SK-N-SH (cell line): ENCODE results near the gene CCDC50. TPM values are rescaled to one million over a fixed set of nuclear protein-coding genes. Genes with fewer than 3 reads are reported as not detected.
A peak's percentile ranks its signal among the peaks of the same experiment; 100 is the strongest.

Source experiments
- CTCF ChIA-PET: fragments of 300-600, 350-600 bp; formaldehyde crosslinking; extraction: SDS; loops from one replicate; lab custom pipeline; 2021; lab: Yijun Ruan, JAX
- POLR2A ChIA-PET: fragments of 350-600 bp; sonication (Branson Sonifier 250); formaldehyde crosslinking; extraction: SDS; loops from one replicate; lab custom pipeline; 2020; ENCODE audit warnings: antibody characterized with exemption, inconsistent platforms; lab: Yijun Ruan, JAX
- DNase-seq: peaks from one replicate; pipeline ENCODE4 v3.0.0; 2012
- H2AFZ ChIP-seq: fragments of 200-600 bp; sonication (generic); 2 replicates; pipeline ENCODE4 v1.8.1; 2016; ENCODE audit warnings: antibody characterized with exemption, mild to moderate bottlenecking, low read depth
- H3F3A ChIP-seq: fragments of 200-600 bp; sonication (generic); replicated peaks from 2 replicates; pipeline ENCODE3; 2016; ENCODE audit warnings: antibody characterized with exemption, mild to moderate bottlenecking; ENCODE audit not compliant: insufficient read depth
- H3K27ac ChIP-seq, 2 experiments: fragments of 200-500 bp in 1 of 2; fragments of 200-600 bp in 1 of 2; sonication (Bioruptor generic) in 1 of 2; sonication (generic), shearing (Covaris generic) in 1 of 2; 2 replicates each; pipeline versions ENCODE4 v1.5.1 to v1.6.1; 2014 to 2016; ENCODE audit warnings: low read depth in 2 of 2, inconsistent platforms in 1 of 2, low read length in 1 of 2, mild to moderate bottlenecking in 1 of 2, mixed read lengths in 1 of 2
- H3K27me3 ChIP-seq: fragments of 200-600 bp; sonication (generic), shearing (Covaris generic); 2 replicates; pipeline ENCODE4 v1.6.1; 2016; ENCODE audit warnings: mixed run types; ENCODE audit not compliant: insufficient read depth
- H3K36me3 ChIP-seq, 2 experiments: fragments of 200-500 bp in 1 of 2; fragments of 200-600 bp in 1 of 2; sonication (Bioruptor generic) in 1 of 2; sonication (generic) in 1 of 2; replicated peaks in 1 of 2; 2 replicates each; pipeline versions ENCODE3 to v1.5.1; 2014 to 2016; ENCODE audit warnings: low read length in 1 of 2, mild to moderate bottlenecking in 1 of 2; ENCODE audit not compliant: insufficient read depth in 2 of 2, control insufficient read depth in 1 of 2
- H3K4me1 ChIP-seq, 2 experiments: fragments of 200-500 bp in 1 of 2; fragments of 200-600 bp in 1 of 2; sonication (Bioruptor generic) in 1 of 2; sonication (generic), shearing (Covaris generic) in 1 of 2; 2 replicates each; pipeline versions ENCODE4 v1.5.1 to v1.6.1; 2014 to 2016; ENCODE audit warnings: low read depth in 1 of 2, low read length in 1 of 2, mixed run types in 1 of 2; ENCODE audit not compliant: insufficient read depth in 2 of 2, control insufficient read depth in 1 of 2
- H3K4me2 ChIP-seq: fragments of 200-600 bp; sonication (generic), shearing (Covaris generic); 2 replicates; pipeline ENCODE4 v1.6.1; 2017; ENCODE audit warnings: mixed run types
- H3K4me3 ChIP-seq, 2 experiments: fragments of 200-500 bp in 1 of 2; fragments of 200-600 bp in 1 of 2; sonication (Bioruptor generic) in 1 of 2; sonication (generic), shearing (Covaris generic) in 1 of 2; 2 replicates each; pipeline versions ENCODE4 v1.5.1 to v1.8.1; 2014 to 2016; ENCODE audit warnings: low read depth in 2 of 2, inconsistent platforms in 1 of 2, low read length in 1 of 2, mild to moderate bottlenecking in 1 of 2, mixed read lengths in 1 of 2, moderate library complexity in 1 of 2
- H3K79me2 ChIP-seq: fragments of 200-600 bp; sonication (generic); 2 replicates; pipeline ENCODE4 v1.8.1; 2017; ENCODE audit warnings: mild to moderate bottlenecking; ENCODE audit not compliant: insufficient read depth
- H3K9ac ChIP-seq: fragments of 200-600 bp; sonication (generic); 2 replicates; pipeline ENCODE4 v1.6.1; 2017; ENCODE audit warnings: mixed run types
- H3K9me2 ChIP-seq: fragments of 200-600 bp; sonication (generic); 2 replicates; pipeline ENCODE4 v1.6.1; 2017; ENCODE audit warnings: mixed run types
- H3K9me3 ChIP-seq: fragments of 200-600 bp; sonication (generic); 2 replicates; pipeline ENCODE4 v1.6.1; 2017; ENCODE audit warnings: mixed run types, mild to moderate bottlenecking, moderate library complexity
- H4K20me1 ChIP-seq: fragments of 200-600 bp; sonication (generic); 2 replicates; pipeline ENCODE4 v1.6.1; 2017; ENCODE audit warnings: mild to moderate bottlenecking, mixed run types; ENCODE audit not compliant: insufficient read depth
- EP300 ChIP-seq, 2 experiments: IDR thresholded peaks; 2 replicates each; pipeline versions ENCODE4 v1.4.0 to v1.6.1; 2012; ENCODE audit warnings: borderline replicate concordance in 1 of 2, low read depth in 1 of 2, low read length in 1 of 2
- EZH2phosphoT487 ChIP-seq: fragments of 200-600 bp; sonication (generic); IDR thresholded peaks from 2 replicates; pipeline ENCODE4 v1.6.1; 2017; ENCODE audit warnings: low read depth, mixed run types, mild to moderate bottlenecking, antibody characterized with exemption, moderate library complexity, borderline replicate concordance
- FOSL2 ChIP-seq: IDR thresholded peaks from 2 replicates; pipeline ENCODE4 v1.4.0; 2012; ENCODE audit warnings: low read depth, mild to moderate bottlenecking, moderate library complexity, borderline replicate concordance
- FOXM1 ChIP-seq: IDR thresholded peaks from 2 replicates; pipeline ENCODE4 v1.4.0; 2012; ENCODE audit warnings: low read depth, mild to moderate bottlenecking
- MEF2A ChIP-seq: IDR thresholded peaks from 2 replicates; pipeline ENCODE4 v1.4.0; 2012; ENCODE audit warnings: low read depth, borderline replicate concordance
- MXI1 ChIP-seq: IDR thresholded peaks from 2 replicates; pipeline ENCODE4 v1.6.1; 2012; ENCODE audit warnings: mild to moderate bottlenecking, low read depth, low read length, improper control_type of control experiment
- NFIC ChIP-seq: IDR thresholded peaks from 2 replicates; pipeline ENCODE4 v1.4.0; 2012; ENCODE audit warnings: borderline replicate concordance
- POLR2AphosphoS5 ChIP-seq: IDR thresholded peaks from 2 replicates; pipeline ENCODE4 v1.6.1; 2012; ENCODE audit warnings: low read depth, low read length
- RCOR1 ChIP-seq: fragments of 150-350 bp; IDR thresholded peaks from 2 replicates; pipeline ENCODE4 v1.6.1; 2017; ENCODE audit warnings: antibody characterized with exemption, low read length
- RXRA ChIP-seq: IDR thresholded peaks from 2 replicates; pipeline ENCODE4 v1.4.0; 2012; ENCODE audit warnings: low read depth, mild to moderate bottlenecking, borderline replicate concordance
- SIN3A ChIP-seq: IDR thresholded peaks from 2 replicates; pipeline ENCODE4 v1.6.1; 2012; ENCODE audit warnings: low read depth, mild to moderate bottlenecking, low read length, moderate library complexity, borderline replicate concordance
- SMC3 ChIP-seq: IDR thresholded peaks from 2 replicates; pipeline ENCODE4 v1.6.1; 2012; ENCODE audit warnings: low read depth, low read length, improper control_type of control experiment
- TAF1 ChIP-seq: IDR thresholded peaks from 2 replicates; pipeline ENCODE4 v1.6.1; 2012; ENCODE audit warnings: low read depth, mild to moderate bottlenecking, low read length, moderate library complexity, borderline replicate concordance
- TCF12 ChIP-seq: IDR thresholded peaks from 2 replicates; pipeline ENCODE4 v1.4.0; 2012
- TEAD4 ChIP-seq: IDR thresholded peaks from 2 replicates; pipeline ENCODE4 v1.4.0; 2012; ENCODE audit warnings: mild to moderate bottlenecking, borderline replicate concordance; ENCODE audit not compliant: insufficient read depth
- WGBS: methylation state at CpG from one replicate; pipeline ENCODE4 v1.1.6; 2017; ENCODE audit warnings: low lambda C conversion rate; 5-methylcytosine and 5-hydroxymethylcytosine counted together
- polyA plus RNA-seq, 3 experiments: library from polyadenylated mRNA; depleted of rRNA; stranded (reverse); fragments of >200 nt; gene quantifications; 2 replicates each; pipeline ENCODE4 v1.2.3, GENCODE V29; 2012
- TF ChIP-seq, protein P1 (sequence below): IDR thresholded peaks from 2 replicates; pipeline ENCODE4 v1.4.0; 2012; ENCODE audit warnings: low read depth, borderline replicate concordance
- TF ChIP-seq, protein P2 (sequence below): IDR thresholded peaks from 2 replicates; pipeline ENCODE4 v1.4.0; 2012; ENCODE audit warnings: low read depth
- TF ChIP-seq, protein P3 (sequence below): fragments of 200-600 bp; sonication (generic); IDR thresholded peaks from 2 replicates; pipeline ENCODE4 v1.6.1; 2017; ENCODE audit warnings: antibody characterized with exemption, mild to moderate bottlenecking, moderate library complexity

Gene CCDC50
- polyA plus RNA-seq, 1 of the 3 experiments (the other 2 are of a cell fraction): 21.9 TPM

DNA sequence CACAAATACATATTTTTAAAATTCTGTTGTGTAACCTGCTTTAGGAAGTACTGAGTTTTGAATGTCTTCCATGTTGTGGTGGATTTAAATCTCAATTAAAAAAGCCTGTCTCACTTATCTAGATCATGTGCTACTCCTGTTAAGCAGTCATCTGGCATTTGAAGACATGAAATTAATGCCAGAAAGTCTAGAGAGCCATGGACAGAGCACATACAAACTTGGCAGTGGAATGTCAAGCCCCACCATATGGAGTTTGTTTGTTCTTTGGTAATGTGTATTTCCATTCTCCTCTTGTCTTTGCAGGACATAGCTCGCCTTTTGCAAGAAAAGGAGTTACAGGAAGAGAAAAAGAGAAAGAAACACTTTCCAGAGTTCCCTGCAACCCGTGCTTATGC, 40.4 kb downstream of the CCDC50 start:
- Histone ChIP-seq H3K79me2 (no peaks in the 10 kb centered on the region; the same call in 1 of the 2 replicates), H3K4me3 (no peak overlapping the region), H3K4me2 (no peak overlapping the region), H3F3A (no peaks in the 10 kb centered on the region), H3K27ac (peak overlapping the region in 1 of 2 experiments; percentile 14; a peak in 1 of 4 replicates), H4K20me1 (no peaks in the 10 kb centered on the region), H3K9ac (no peak overlapping the region), H3K27me3 (no peaks in the 10 kb centered on the region), H3K4me1 (peaks cover 0 to 8% of the 10 kb centered on the region in 2 experiments; a peak in 2 of 4 replicates), H3K9me2 (no peaks in the 10 kb centered on the region), H3K36me3 (peaks cover 56 to 66% of the 10 kb centered on the region in 2 experiments), H3K9me3 (no peaks in the 10 kb centered on the region), H2AFZ (no peak overlapping the region)
- TF ChIP-seq, protein P1, sequence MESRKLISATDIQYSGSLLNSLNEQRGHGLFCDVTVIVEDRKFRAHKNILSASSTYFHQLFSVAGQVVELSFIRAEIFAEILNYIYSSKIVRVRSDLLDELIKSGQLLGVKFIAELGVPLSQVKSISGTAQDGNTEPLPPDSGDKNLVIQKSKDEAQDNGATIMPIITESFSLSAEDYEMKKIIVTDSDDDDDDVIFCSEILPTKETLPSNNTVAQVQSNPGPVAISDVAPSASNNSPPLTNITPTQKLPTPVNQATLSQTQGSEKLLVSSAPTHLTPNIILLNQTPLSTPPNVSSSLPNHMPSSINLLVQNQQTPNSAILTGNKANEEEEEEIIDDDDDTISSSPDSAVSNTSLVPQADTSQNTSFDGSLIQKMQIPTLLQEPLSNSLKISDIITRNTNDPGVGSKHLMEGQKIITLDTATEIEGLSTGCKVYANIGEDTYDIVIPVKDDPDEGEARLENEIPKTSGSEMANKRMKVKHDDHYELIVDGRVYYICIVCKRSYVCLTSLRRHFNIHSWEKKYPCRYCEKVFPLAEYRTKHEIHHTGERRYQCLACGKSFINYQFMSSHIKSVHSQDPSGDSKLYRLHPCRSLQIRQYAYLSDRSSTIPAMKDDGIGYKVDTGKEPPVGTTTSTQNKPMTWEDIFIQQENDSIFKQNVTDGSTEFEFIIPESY: no peak
- TF ChIP-seq RCOR1: peak; percentile 42; the same call in 1 of the 2 replicates
- TF ChIP-seq EP300 (IDR thresholded peaks at IDR 0.05; ENCODE audit: borderline replicate concordance in 1 of 2, low read depth in 1 of 2, low read length in 1 of 2): no peak
- ChIA-PET POLR2A (no interaction called here), CTCF (no interaction called here)
- DNase-seq: no peak
- 84% methylated on average over 2 of the region's 2 CpGs for WGBS

DNA sequence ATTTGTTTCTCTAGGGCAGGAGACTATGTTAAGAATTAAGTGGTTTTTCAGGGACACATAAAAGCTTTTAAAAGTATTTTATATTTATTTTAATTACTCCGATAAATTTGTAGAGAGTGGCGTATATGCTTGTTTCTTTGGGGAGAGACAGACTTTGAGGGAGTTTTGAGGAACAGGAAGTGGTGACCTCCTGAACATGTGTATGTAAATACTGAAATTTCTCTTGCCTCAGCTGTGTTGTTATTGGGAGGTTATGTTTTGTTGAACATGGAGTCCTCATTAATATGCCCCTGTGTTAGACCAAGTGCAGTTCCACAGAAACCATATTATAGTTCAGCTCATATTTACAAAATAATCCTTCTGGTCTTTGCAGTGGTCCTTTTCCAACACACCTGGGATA, 42.9 kb downstream of the CCDC50 start:
- POLR2A ChIA-PET: no interaction called here
- TF ChIP-seq TCF12: no peak
- no peak for TF ChIP-seq RCOR1
- TF ChIP-seq EP300 (IDR thresholded peaks at IDR 0.05; ENCODE audit: borderline replicate concordance in 1 of 2, low read depth in 1 of 2, low read length in 1 of 2): no peak
- TF ChIP-seq, protein P2, sequence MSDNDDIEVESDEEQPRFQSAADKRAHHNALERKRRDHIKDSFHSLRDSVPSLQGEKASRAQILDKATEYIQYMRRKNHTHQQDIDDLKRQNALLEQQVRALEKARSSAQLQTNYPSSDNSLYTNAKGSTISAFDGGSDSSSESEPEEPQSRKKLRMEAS: no peak
- no peak for TF ChIP-seq MEF2A
- 97% methylated on average over 2 of the region's 2 CpGs for WGBS

DNA sequence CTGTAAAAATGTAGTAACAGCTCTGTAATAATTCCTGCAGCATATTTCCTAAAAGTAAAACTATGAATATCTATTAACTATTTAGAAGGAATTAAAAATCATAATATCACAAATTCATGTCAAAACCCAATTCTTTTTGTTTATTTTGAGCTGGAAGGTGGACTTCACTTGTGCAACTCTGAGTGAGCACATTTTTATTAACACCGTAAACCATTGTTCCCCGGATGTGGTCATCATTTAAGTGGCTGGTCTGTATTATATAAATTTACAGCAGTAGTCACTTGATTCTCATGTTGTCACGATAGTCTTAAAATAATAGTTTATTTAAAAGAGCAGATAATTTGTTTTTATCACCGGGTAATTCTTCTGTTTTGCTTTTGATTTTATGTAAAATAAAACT, 44.1 kb downstream of the CCDC50 start:
- Histone ChIP-seq H2AFZ (no peak overlapping the region), H3K4me3 (no peak overlapping the region), H3K27ac (no peak overlapping the region), H4K20me1 (no peaks in the 10 kb centered on the region), H3K27me3 (no peaks in the 10 kb centered on the region), H3K36me3 (peaks cover 37 to 51% of the 10 kb centered on the region in 2 experiments), H3F3A (peaks cover 15% of the 10 kb centered on the region), H3K9me3 (no peaks in the 10 kb centered on the region), H3K4me2 (no peak overlapping the region), H3K79me2 (no peaks in the 10 kb centered on the region; the same call in 1 of the 2 replicates), H3K9ac (no peak overlapping the region), H3K4me1 (peaks cover 11 to 22% of the 10 kb centered on the region in 2 experiments; a peak in 2 of 4 replicates), H3K9me2 (no peaks in the 10 kb centered on the region)
- ChIA-PET POLR2A (no interaction called here), CTCF (interaction anchor here (1.5 kb wide), 1 partner anchor 20 kb away, joined by 4 read pairs; no protein-coding TSS in a partner anchor)
- DNase-seq: no peak
- 96% methylated on average over 4 of the region's 4 CpGs for WGBS
- TF ChIP-seq TEAD4: no peak
- no peak for TF ChIP-seq RXRA
- TF ChIP-seq SIN3A: no peak
- TF ChIP-seq, protein P3, sequence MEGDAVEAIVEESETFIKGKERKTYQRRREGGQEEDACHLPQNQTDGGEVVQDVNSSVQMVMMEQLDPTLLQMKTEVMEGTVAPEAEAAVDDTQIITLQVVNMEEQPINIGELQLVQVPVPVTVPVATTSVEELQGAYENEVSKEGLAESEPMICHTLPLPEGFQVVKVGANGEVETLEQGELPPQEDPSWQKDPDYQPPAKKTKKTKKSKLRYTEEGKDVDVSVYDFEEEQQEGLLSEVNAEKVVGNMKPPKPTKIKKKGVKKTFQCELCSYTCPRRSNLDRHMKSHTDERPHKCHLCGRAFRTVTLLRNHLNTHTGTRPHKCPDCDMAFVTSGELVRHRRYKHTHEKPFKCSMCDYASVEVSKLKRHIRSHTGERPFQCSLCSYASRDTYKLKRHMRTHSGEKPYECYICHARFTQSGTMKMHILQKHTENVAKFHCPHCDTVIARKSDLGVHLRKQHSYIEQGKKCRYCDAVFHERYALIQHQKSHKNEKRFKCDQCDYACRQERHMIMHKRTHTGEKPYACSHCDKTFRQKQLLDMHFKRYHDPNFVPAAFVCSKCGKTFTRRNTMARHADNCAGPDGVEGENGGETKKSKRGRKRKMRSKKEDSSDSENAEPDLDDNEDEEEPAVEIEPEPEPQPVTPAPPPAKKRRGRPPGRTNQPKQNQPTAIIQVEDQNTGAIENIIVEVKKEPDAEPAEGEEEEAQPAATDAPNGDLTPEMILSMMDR: no peak
- TF ChIP-seq TCF12: no peak
- TF ChIP-seq EP300 (IDR thresholded peaks at IDR 0.05; ENCODE audit: borderline replicate concordance in 1 of 2, low read depth in 1 of 2, low read length in 1 of 2): no peak
- TF ChIP-seq FOXM1: no peak
- TF ChIP-seq SMC3: no peak
- TF ChIP-seq FOSL2: no peak
- no peak for TF ChIP-seq POLR2AphosphoS5
- no peak for TF ChIP-seq TAF1
- TF ChIP-seq EZH2phosphoT487: no peak
- TF ChIP-seq NFIC: no peak
- TF ChIP-seq MXI1: no peak

More for the DNA sequence above, 42.9 kb downstream of the CCDC50 start:
- H3K9me2 ChIP-seq: no peaks in the 10 kb centered on the region
- H3K9me3 ChIP-seq: no peaks in the 10 kb centered on the region
- H3F3A ChIP-seq: peaks cover 8% of the 10 kb centered on the region
- no peak overlapping the region for H3K27ac ChIP-seq
- CTCF ChIA-PET: no interaction called here
- no peak overlapping the region for H2AFZ ChIP-seq
- H3K4me3 ChIP-seq: no peak overlapping the region
- H3K79me2 ChIP-seq: no peaks in the 10 kb centered on the region; the same call in 1 of the 2 replicates
- DNase-seq: no peak
- H3K9ac ChIP-seq: no peak overlapping the region
- no peaks in the 10 kb centered on the region for H4K20me1 ChIP-seq
- H3K4me1 ChIP-seq: peaks cover 3 to 11% of the 10 kb centered on the region in 2 experiments; a peak in 2 of 4 replicates
- no peaks in the 10 kb centered on the region for H3K27me3 ChIP-seq
- H3K4me2 ChIP-seq: no peak overlapping the region
- peaks cover 45 to 60% of the 10 kb centered on the region in 2 experiments for H3K36me3 ChIP-seq
